HG03175 (cell line): ENCODE measurements around the gene FGG.

Source experiments
- ATAC-seq: cut with Tn5 transposase; IDR thresholded peaks from one replicate; pipeline ENCODE4 v1.9.1; 2021; ENCODE audit warnings: mild to moderate bottlenecking, moderate library complexity; ENCODE audit not compliant: unreplicated experiment

Gene FGG

DNA sequence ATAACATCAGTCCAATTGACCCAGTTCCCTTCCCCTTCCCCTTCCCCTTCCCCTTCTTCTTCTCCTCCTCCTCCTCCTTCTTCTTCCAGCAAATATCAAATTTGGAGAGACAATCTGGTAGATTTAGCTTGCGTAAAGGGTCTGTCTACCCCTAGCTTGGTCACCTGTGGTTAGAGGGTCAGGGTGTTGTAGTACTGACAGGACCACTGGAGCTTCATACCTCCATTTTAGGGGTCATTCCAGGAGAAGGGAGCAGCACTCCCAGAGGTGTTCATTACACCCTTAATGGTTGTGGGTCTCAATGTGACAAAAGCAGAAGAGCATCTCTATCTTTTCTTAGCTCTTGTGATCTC, 53.3 kb downstream of the FGG start:
- peak; percentile 21 for ATAC-seq
